Measurements from ENCODE around the gene GHR. TPM values are rescaled to one million over a fixed set of nuclear protein-coding genes. Genes with fewer than 3 reads are reported as not detected.
A peak's percentile ranks its signal among the peaks of the same experiment; 100 is the strongest.

The GHR gene
- total and polyA plus RNA-seq, 8 donors: 0.87 to 34.8 (median 7.8) TPM

DNA sequence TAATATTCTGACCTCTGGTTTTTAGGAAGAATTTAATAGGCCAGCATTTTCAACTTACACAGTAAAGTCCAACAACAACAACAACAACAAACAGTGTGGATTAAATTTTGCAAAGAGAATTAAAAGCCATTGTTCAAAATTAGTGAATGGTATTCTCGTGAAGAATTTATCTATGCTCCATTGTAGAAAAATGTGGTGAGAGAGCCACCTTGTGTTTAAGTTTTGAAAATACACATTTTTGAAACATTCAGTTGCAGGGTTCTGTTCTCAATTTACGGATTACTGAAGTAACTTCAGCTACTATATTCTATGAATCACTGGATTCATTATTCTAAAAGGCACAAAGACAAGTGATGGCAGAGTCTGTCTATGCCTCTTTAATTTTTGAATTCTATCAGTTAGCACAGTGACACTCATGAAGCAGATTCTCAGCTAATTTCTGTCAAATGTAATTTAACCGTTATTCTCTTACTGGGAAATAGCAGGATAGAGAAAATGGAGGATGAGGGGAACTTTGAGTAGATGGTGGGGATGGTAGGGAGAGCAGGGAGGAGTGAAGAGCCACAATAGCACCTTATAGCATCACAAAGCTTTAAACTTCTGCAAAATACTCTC is 344.4 kb downstream of the GHR start:
- DNase-seq: peak in 1 of 2 donors; percentile 54
- TF ChIP-seq, protein P1, sequence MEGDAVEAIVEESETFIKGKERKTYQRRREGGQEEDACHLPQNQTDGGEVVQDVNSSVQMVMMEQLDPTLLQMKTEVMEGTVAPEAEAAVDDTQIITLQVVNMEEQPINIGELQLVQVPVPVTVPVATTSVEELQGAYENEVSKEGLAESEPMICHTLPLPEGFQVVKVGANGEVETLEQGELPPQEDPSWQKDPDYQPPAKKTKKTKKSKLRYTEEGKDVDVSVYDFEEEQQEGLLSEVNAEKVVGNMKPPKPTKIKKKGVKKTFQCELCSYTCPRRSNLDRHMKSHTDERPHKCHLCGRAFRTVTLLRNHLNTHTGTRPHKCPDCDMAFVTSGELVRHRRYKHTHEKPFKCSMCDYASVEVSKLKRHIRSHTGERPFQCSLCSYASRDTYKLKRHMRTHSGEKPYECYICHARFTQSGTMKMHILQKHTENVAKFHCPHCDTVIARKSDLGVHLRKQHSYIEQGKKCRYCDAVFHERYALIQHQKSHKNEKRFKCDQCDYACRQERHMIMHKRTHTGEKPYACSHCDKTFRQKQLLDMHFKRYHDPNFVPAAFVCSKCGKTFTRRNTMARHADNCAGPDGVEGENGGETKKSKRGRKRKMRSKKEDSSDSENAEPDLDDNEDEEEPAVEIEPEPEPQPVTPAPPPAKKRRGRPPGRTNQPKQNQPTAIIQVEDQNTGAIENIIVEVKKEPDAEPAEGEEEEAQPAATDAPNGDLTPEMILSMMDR (IDR thresholded peaks at IDR 0.05): peak in 5 of 7 experiments; percentile 14 to 50 (median 24)
- TF ChIP-seq EP300 (IDR thresholded peaks at IDR 0.05) (no peak), POLR2AphosphoS5 (IDR thresholded peaks at IDR 0.05) (no peak)
- H3K27ac ChIP-seq: no peak overlapping the region
- H3K36me3 ChIP-seq: no peaks in the 10 kb centered on the region
- no peaks in the 10 kb centered on the region for H3K9me3 ChIP-seq
- intact Hi-C loops (cut with DNase I; ENCODE audit: low total_unique reads): loop anchor here (10.0 kb wide), 1 partner anchor 913 kb away; no protein-coding TSS in a partner anchor
- 31 to 39% (median 33%) methylated on average over 3 of the region's 3 CpGs for WGBS, 5 donors
- no peak overlapping the region for H3K4me3 ChIP-seq
- H3K27me3 ChIP-seq: no peaks in the 10 kb centered on the region
- no peaks in the 10 kb centered on the region for H3K4me1 ChIP-seq

DNA sequence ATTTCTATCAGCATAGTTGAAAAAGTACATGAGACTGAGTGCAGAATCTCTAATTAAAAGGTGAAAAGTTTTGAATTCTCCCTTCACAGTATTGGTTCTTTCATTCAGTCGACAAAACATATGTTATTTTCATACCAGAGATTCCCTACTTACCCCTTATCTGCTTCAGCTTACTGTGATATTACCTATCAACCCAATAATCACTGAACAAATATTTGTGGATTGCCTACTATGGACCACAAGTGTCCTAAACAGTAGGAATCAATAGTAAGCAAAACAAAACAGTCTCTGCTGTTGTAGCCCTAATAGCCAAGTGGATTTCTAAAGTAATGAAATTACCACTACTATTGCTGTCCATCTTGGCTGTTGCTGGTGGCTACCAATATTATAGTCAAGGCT is 344.9 kb downstream of the GHR start:
- DNase-seq: no peak
- no peak overlapping the region for H3K27ac ChIP-seq
- intact Hi-C loops (cut with DNase I; ENCODE audit: low total_unique reads): loop anchor here (10.0 kb wide), 1 partner anchor 913 kb away; no protein-coding TSS in a partner anchor
- TF ChIP-seq EP300 (IDR thresholded peaks at IDR 0.05) (no peak), POLR2AphosphoS5 (IDR thresholded peaks at IDR 0.05) (no peak), POLR2A (IDR thresholded peaks at IDR 0.05) (no peak)
- TF ChIP-seq, protein P1 (IDR thresholded peaks at IDR 0.05): no peak
- no peaks in the 10 kb centered on the region for H3K4me1 ChIP-seq
- H3K27me3 ChIP-seq: no peaks in the 10 kb centered on the region
- H3K9me3 ChIP-seq: no peaks in the 10 kb centered on the region
- no peaks in the 10 kb centered on the region for H3K36me3 ChIP-seq
- WGBS, 5 donors: 15 to 34% (median 24%) methylated on average over 1 of the region's 1 CpG
- no peak overlapping the region for H3K4me3 ChIP-seq

DNA sequence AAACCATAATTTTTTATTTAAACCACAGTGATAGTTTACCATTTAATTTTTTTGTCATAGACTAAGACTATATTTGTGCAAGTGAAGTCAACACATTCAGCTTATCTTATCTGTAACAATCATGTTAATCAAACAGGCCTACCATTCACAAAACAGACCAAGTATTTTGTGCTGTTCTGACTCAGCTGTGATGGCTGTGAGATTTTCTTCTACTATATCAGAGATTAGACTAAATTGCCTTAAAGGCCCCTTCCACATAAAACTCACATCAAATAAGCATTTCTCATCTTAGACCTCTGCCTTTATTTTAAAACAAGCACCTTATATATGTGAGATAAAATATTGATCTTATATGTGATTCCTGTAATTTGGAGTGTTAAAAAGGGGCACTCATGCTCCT is 346.8 kb downstream of the GHR start:
- Histone ChIP-seq H3K4me3 (no peak overlapping the region), H3K9me3 (no peaks in the 10 kb centered on the region), H3K27me3 (no peaks in the 10 kb centered on the region), H3K27ac (no peak overlapping the region), H3K4me1 (no peaks in the 10 kb centered on the region), H3K36me3 (no peaks in the 10 kb centered on the region)
- TF ChIP-seq POLR2A (IDR thresholded peaks at IDR 0.05): no peak
- no peak for TF ChIP-seq EP300 (IDR thresholded peaks at IDR 0.05)
- TF ChIP-seq, protein P1 (IDR thresholded peaks at IDR 0.05): no peak
- intact Hi-C loops (cut with DNase I; ENCODE audit: low total_unique reads): no loop called here
- DNase-seq: no peak

Data from stomach (tissue), 9 donors.